ENCODE results near the gene SDHAF3. TPM values are rescaled to one million over a fixed set of nuclear protein-coding genes. Genes with fewer than 3 reads are reported as not detected.

SDHAF3 gene
- total and polyA plus RNA-seq, 2 donors (not counting 1 experiment from before 2014, with no cell fraction given): 7.3 to 12.6 TPM

DNA sequence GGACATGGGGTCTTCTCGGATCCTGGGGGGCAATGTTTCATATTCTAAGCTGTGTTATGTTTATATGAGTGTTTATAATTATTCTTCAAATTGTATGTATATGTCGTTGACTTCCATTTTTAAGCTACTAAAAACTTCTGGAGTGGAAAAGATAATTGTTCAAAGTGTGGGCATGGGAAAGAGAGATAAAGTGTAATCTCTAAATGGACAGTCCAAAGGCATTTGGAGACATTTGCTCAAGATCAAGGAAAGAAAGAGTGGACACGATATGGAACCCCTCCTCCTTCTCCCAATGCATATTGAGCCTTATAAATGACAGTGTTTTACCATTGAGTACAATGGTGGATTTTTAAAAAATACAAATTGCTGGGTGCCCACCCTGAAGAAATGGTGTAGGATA lies 81.1 kb downstream of the SDHAF3 start:
- Histone ChIP-seq H4K20me1 (ENCODE audit: control insufficient read depth, extremely low read depth, insufficient read depth, low read length) (no peaks in the 10 kb centered on the region), H3K9ac (ENCODE audit: insufficient read depth, low read length) (no peak overlapping the region), H3K4me3 (replicated peaks in 1 of 4; ENCODE audit: control extremely low read depth in 1 of 4, insufficient read depth in 1 of 4, low read depth in 3 of 4, low read length in 4 of 4) (no peak overlapping the region), H2AFZ (ENCODE audit: low read length) (no peak overlapping the region), H3K4me2 (ENCODE audit: extremely low read depth, insufficient read depth, low read length) (no peak overlapping the region), H3K36me3 (ENCODE audit: control insufficient read depth, insufficient read depth, low read length) (no peaks in the 10 kb centered on the region), H3K9me3 (ENCODE audit: control insufficient read depth, insufficient read depth, low read depth, low read length) (no peaks in the 10 kb centered on the region), H3K27me3 (ENCODE audit: control insufficient read depth, insufficient read depth, low read length) (no peaks in the 10 kb centered on the region), H3K27ac (ENCODE audit: insufficient read depth, low read length) (no peak overlapping the region), H3K4me1 (ENCODE audit: control insufficient read depth, extremely low read depth, insufficient read depth, low read length) (no peaks in the 10 kb centered on the region), H3K79me2 (ENCODE audit: control insufficient read depth, insufficient read depth, low read length) (no peaks in the 10 kb centered on the region)
- DNase-seq (ENCODE audit: low read depth in 2 of 2): no peak
- TF ChIP-seq, protein P1, sequence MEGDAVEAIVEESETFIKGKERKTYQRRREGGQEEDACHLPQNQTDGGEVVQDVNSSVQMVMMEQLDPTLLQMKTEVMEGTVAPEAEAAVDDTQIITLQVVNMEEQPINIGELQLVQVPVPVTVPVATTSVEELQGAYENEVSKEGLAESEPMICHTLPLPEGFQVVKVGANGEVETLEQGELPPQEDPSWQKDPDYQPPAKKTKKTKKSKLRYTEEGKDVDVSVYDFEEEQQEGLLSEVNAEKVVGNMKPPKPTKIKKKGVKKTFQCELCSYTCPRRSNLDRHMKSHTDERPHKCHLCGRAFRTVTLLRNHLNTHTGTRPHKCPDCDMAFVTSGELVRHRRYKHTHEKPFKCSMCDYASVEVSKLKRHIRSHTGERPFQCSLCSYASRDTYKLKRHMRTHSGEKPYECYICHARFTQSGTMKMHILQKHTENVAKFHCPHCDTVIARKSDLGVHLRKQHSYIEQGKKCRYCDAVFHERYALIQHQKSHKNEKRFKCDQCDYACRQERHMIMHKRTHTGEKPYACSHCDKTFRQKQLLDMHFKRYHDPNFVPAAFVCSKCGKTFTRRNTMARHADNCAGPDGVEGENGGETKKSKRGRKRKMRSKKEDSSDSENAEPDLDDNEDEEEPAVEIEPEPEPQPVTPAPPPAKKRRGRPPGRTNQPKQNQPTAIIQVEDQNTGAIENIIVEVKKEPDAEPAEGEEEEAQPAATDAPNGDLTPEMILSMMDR (conservative IDR thresholded peaks at IDR 0.05 in 1 of 2, IDR thresholded peaks at IDR 0.05 in 1 of 2; ENCODE audit: low read depth in 1 of 2, low read length in 2 of 2): no peak
- no peak for TF ChIP-seq EZH2 (IDR thresholded peaks at IDR 0.05; ENCODE audit: low read length, missing control alignments)

DNA sequence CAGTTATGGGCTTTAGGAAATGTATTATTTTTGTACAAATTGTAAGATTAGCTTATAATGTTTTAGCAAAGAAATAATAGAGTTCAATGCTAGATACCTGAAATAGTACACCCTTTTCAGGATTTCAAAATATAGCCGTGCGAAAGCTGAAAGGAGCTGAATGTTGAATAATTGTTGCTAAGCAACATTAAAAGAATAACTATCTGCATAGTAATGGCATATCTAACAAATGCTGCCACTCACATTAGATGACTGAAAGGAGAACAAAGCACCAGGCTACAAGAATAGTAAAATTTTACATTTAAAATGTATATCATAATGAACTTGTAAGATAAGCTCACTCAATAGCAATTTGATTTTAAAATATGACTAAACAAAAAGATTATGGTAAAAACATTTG lies 82.5 kb downstream of the SDHAF3 start:
- no peaks in the 10 kb centered on the region for H3K79me2 ChIP-seq (ENCODE audit: control insufficient read depth, insufficient read depth, low read length)
- no peak overlapping the region for H2AFZ ChIP-seq (ENCODE audit: low read length)
- H4K20me1 ChIP-seq (ENCODE audit: control insufficient read depth, extremely low read depth, insufficient read depth, low read length): no peaks in the 10 kb centered on the region
- no peaks in the 10 kb centered on the region for H3K36me3 ChIP-seq (ENCODE audit: control insufficient read depth, insufficient read depth, low read length)
- TF ChIP-seq, protein P1 (conservative IDR thresholded peaks at IDR 0.05 in 1 of 2, IDR thresholded peaks at IDR 0.05 in 1 of 2; ENCODE audit: low read depth in 1 of 2, low read length in 2 of 2): no peak
- no peak for TF ChIP-seq EZH2 (IDR thresholded peaks at IDR 0.05; ENCODE audit: low read length, missing control alignments)
- no peak overlapping the region for H3K4me2 ChIP-seq (ENCODE audit: extremely low read depth, insufficient read depth, low read length)
- no peak overlapping the region for H3K27ac ChIP-seq (ENCODE audit: insufficient read depth, low read length)
- H3K27me3 ChIP-seq (ENCODE audit: control insufficient read depth, insufficient read depth, low read length): no peaks in the 10 kb centered on the region
- no peaks in the 10 kb centered on the region for H3K4me1 ChIP-seq (ENCODE audit: control insufficient read depth, extremely low read depth, insufficient read depth, low read length)
- no peaks in the 10 kb centered on the region for H3K9me3 ChIP-seq (ENCODE audit: control insufficient read depth, insufficient read depth, low read depth, low read length)
- no peak overlapping the region for H3K9ac ChIP-seq (ENCODE audit: insufficient read depth, low read length)
- H3K4me3 ChIP-seq (replicated peaks in 1 of 4; ENCODE audit: control extremely low read depth in 1 of 4, insufficient read depth in 1 of 4, low read depth in 3 of 4, low read length in 4 of 4): no peak overlapping the region
- no peak for DNase-seq (ENCODE audit: low read depth in 2 of 2)

DNA sequence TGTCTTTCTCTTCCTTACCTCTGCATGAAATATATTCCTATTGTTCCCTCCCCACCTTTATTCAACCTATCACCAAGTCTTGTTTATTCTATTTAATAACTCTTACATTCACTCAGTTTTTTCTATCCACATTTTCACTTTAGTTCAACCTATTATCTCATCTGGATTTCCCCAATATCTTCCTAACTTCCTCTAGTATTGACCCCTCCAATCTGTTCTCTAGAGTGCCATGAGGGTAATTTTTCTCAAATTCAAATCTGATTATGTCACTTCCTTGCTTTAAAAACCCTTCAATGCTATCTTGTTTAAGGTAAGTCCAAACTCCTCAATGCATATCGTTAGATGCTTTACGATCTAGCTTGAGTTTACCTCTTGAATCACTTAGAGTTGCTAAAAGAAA lies 86.5 kb downstream of the SDHAF3 start:
- Histone ChIP-seq H3K36me3 (ENCODE audit: control insufficient read depth, insufficient read depth, low read length) (no peaks in the 10 kb centered on the region), H3K4me1 (ENCODE audit: control insufficient read depth, extremely low read depth, insufficient read depth, low read length) (no peaks in the 10 kb centered on the region), H3K4me3 (replicated peaks in 1 of 4; ENCODE audit: control extremely low read depth in 1 of 4, insufficient read depth in 1 of 4, low read depth in 3 of 4, low read length in 4 of 4) (no peak overlapping the region), H3K79me2 (ENCODE audit: control insufficient read depth, insufficient read depth, low read length) (no peaks in the 10 kb centered on the region), H4K20me1 (ENCODE audit: control insufficient read depth, extremely low read depth, insufficient read depth, low read length) (no peaks in the 10 kb centered on the region), H3K27me3 (ENCODE audit: control insufficient read depth, insufficient read depth, low read length) (no peaks in the 10 kb centered on the region), H2AFZ (ENCODE audit: low read length) (no peak overlapping the region), H3K27ac (ENCODE audit: insufficient read depth, low read length) (no peak overlapping the region), H3K4me2 (ENCODE audit: extremely low read depth, insufficient read depth, low read length) (no peak overlapping the region), H3K9me3 (ENCODE audit: control insufficient read depth, insufficient read depth, low read depth, low read length) (no peaks in the 10 kb centered on the region), H3K9ac (ENCODE audit: insufficient read depth, low read length) (no peak overlapping the region)
- TF ChIP-seq EZH2 (IDR thresholded peaks at IDR 0.05; ENCODE audit: low read length, missing control alignments): no peak
- TF ChIP-seq, protein P1 (conservative IDR thresholded peaks at IDR 0.05 in 1 of 2, IDR thresholded peaks at IDR 0.05 in 1 of 2; ENCODE audit: low read depth in 1 of 2, low read length in 2 of 2): no peak
- no peak for DNase-seq (ENCODE audit: low read depth in 2 of 2)

Data from fibroblast of lung (primary cell).